Measurements from ENCODE around the gene COL9A1. TPM values are rescaled to one million over a fixed set of nuclear protein-coding genes. Genes with fewer than 3 reads are reported as not detected.
"Not testable (repeated sequence)": the region's sequence is repeated elsewhere in the genome, so short reads cannot be mapped to it uniquely, and the experiment has no call there.

Gene COL9A1
- total RNA-seq, 1 donor from 2014 or later: not detected

DNA sequence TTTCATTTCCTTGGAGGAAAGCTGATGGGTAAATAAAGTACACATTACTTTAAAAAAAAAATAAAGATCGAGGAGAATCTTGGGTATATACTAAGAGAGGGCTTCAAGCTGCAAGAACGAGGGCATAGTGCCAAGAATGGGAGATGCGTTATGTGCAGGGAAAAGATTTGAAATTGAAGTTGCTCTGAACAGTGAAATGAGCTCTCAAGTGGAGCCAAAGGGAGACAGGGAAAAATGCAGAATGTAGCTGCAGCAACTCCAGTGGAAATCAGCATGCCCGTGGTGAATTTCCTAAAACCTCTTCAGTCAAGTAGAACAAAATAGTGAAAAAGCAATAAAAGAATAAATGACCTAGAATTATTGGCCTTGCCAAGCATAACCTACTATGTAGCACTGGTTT lies 11.4 kb upstream of the COL9A1 start:
- DNase-seq: no peak
- H3K4me1 ChIP-seq: no peaks in the 10 kb centered on the region
- H3K9me3 ChIP-seq: no peaks in the 10 kb centered on the region
- peaks cover 5% of the 10 kb centered on the region for H3K27me3 ChIP-seq (ENCODE audit: low read depth)
- ATAC-seq: no peak
- intact Hi-C loops (cut with DNase I): no loop called here
- no peaks in the 10 kb centered on the region for H3K36me3 ChIP-seq
- no peak overlapping the region for H3K4me3 ChIP-seq
- H3K27ac ChIP-seq: no peak overlapping the region
- TF ChIP-seq, protein P1, sequence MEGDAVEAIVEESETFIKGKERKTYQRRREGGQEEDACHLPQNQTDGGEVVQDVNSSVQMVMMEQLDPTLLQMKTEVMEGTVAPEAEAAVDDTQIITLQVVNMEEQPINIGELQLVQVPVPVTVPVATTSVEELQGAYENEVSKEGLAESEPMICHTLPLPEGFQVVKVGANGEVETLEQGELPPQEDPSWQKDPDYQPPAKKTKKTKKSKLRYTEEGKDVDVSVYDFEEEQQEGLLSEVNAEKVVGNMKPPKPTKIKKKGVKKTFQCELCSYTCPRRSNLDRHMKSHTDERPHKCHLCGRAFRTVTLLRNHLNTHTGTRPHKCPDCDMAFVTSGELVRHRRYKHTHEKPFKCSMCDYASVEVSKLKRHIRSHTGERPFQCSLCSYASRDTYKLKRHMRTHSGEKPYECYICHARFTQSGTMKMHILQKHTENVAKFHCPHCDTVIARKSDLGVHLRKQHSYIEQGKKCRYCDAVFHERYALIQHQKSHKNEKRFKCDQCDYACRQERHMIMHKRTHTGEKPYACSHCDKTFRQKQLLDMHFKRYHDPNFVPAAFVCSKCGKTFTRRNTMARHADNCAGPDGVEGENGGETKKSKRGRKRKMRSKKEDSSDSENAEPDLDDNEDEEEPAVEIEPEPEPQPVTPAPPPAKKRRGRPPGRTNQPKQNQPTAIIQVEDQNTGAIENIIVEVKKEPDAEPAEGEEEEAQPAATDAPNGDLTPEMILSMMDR (IDR thresholded peaks at IDR 0.05): no peak

DNA sequence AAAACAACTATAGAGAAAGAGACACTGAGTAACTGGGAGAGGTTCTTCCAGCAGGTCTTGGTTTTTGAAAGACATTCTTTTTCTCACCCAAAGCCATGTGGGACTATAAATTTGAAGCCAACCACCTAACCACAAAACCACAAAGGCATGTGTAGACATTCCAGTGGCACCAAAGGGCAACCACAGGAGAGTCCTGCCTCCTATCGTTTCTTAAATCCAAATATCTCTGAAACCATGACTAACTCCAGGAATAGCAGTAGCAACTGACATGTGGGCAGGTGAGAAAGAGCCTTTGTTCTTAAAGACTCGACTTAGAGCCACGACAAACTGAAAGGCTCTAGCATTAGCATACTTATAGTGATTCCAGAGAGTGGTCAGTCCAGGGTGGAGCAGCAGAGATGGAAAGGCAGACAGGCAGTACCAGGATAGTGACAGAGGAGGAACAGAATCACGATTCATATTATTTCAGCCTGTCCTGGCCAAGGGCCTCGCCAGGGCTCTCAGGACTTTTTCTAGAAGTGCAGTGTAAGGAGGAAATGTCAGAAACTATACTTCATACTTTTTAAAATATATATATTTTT lies 9.4 kb upstream of the COL9A1 start:
- H3K9me3 ChIP-seq: no peaks in the 10 kb centered on the region
- no peak for DNase-seq
- TF ChIP-seq, protein P1 (IDR thresholded peaks at IDR 0.05): no peak
- H3K4me1 ChIP-seq: no peaks in the 10 kb centered on the region
- no peak overlapping the region for H3K27ac ChIP-seq
- peaks cover 5% of the 10 kb centered on the region for H3K27me3 ChIP-seq (ENCODE audit: low read depth)
- H3K36me3 ChIP-seq: no peaks in the 10 kb centered on the region
- peak; percentile 18 to 56 for ATAC-seq
- no peak overlapping the region for H3K4me3 ChIP-seq
- intact Hi-C loops (cut with DNase I): no loop called here

DNA sequence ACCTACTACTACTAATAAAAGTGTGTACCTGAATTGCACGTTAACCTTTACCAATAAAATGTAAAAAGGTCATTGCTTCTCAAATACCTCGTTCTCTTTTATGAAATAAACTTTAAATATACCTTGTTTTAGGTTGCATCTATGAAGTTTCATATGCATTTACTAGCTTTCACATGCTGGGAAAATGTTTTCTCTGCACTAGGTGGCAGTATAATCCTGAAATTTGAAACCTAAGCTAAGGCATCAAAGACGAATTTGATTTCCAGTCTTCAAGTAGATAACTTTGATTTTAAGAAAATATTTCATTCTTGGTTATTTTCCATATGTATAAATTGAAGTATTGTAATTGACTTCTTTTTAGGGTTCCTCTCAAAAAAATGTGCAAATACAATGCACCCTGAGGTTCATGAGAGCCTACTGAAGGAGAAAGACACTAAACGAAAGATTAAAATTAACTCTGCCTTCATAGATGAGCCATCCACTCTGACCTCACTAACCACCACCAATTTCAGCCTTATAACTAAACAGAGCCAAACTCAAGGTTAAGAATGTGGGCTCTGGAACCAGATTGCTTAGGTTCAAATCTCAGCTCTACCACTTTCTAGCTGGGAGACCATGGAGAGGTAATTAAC lies 7.3 kb upstream of the COL9A1 start:
- TF ChIP-seq, protein P1 (IDR thresholded peaks at IDR 0.05): peak; percentile 61
- Histone ChIP-seq H3K4me1 (no peaks in the 10 kb centered on the region), H3K27me3 (ENCODE audit: low read depth) (peaks cover 5% of the 10 kb centered on the region), H3K9me3 (no peaks in the 10 kb centered on the region), H3K36me3 (no peaks in the 10 kb centered on the region), H3K27ac (no peak overlapping the region), H3K4me3 (no peak overlapping the region)
- ATAC-seq (peak in 1 of 2 donors; percentile 57), DNase-seq (no peak)
- intact Hi-C loops (cut with DNase I): no loop called here

GRCh38 chr6:70309243-70309642 lies 6.4 kb upstream of the COL9A1 start:
- intact Hi-C loops (cut with DNase I): no loop called here
- TF ChIP-seq, protein P1 (IDR thresholded peaks at IDR 0.05): no peak

DNA sequence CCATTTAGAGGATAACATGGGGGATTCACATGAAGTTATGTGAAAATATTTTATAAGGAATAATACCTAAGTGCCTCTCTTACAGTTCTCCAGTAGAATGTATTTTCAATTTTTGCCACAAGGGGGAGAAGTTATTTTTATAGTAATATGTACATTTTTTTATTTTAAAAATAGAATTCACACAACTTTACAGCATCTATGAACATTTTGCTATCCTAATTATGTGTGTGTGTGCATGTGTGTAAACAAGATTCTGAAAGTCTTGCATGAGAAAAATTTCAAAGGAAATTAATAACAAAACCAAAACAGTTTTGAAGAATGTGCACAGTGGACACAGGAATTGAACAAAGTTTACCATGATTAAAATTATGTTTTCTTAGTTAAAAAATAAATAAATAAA lies 5.3 kb upstream of the COL9A1 start:
- intact Hi-C loops (cut with DNase I); H3K4me3 ChIP-seq; H3K36me3 ChIP-seq; H3K4me1 ChIP-seq; H3K9me3 ChIP-seq; H3K27ac ChIP-seq; DNase-seq; H3K27me3 ChIP-seq (ENCODE audit: low read depth); ATAC-seq: not testable (repeated sequence)
- TF ChIP-seq, protein P1 (IDR thresholded peaks at IDR 0.05): peak; percentile 34

More at GRCh38 chr6:70309243-70309642, 6.4 kb upstream of the COL9A1 start:
- DNase-seq (no peak), ATAC-seq (no peak)
- H3K4me3 ChIP-seq: no peak overlapping the region
- H3K27me3 ChIP-seq (ENCODE audit: low read depth): peaks cover 5% of the 10 kb centered on the region
- no peaks in the 10 kb centered on the region for H3K36me3 ChIP-seq
- no peaks in the 10 kb centered on the region for H3K9me3 ChIP-seq
- H3K27ac ChIP-seq: no peak overlapping the region
- H3K4me1 ChIP-seq: no peaks in the 10 kb centered on the region

Measured in lower lobe of right lung (tissue), 2 donors.